ENCODE measurements around the gene KRT15. TPM values are rescaled to one million over a fixed set of nuclear protein-coding genes. Genes with fewer than 3 reads are reported as not detected.

The KRT15 gene
- total and polyA plus RNA-seq, 2 of the 8 experiments (the other 6 are each of a cell fraction or from before 2014, with no cell fraction given): 0.11 to 0.13 TPM

- Histone ChIP-seq H3K4me1 (replicated peaks in 1 of 4; ENCODE audit: control insufficient read depth in 3 of 4, insufficient read depth in 4 of 4, low read length in 3 of 4) (peaks cover 0 to 17% (median 5%) of the 10 kb centered on the region in 4 experiments; a peak in 4 of 7 replicates), H2AK5ac (ENCODE audit: low read depth, low read length) (no peak overlapping the region), H3K4me2 (ENCODE audit: insufficient read depth in 1 of 2, low read depth in 2 of 2, low read length in 2 of 2) (no peak overlapping the region), H2BK12ac (ENCODE audit: low read depth, low read length) (no peak overlapping the region), H4K5ac (ENCODE audit: insufficient read length, low read depth, low read length) (no peak overlapping the region), H4K20me1 (replicated peaks in 1 of 2; ENCODE audit: control insufficient read depth in 1 of 2, insufficient read depth in 2 of 2, low read length in 2 of 2) (no peaks in the 10 kb centered on the region), H4K91ac (replicated peaks; ENCODE audit: insufficient read length, low read length) (no peak overlapping the region), H3K4ac (replicated peaks; ENCODE audit: insufficient read length, low read depth, low read length) (no peak overlapping the region), H2BK20ac (ENCODE audit: low read length) (no peak overlapping the region), H3K4me3 (ENCODE audit: extremely low read depth in 1 of 4, insufficient read depth in 2 of 4, low read depth in 3 of 4, low read length in 4 of 4) (no peak overlapping the region), H3K27ac (ENCODE audit: low read depth, low read length) (no peak overlapping the region), H3K79me2 (ENCODE audit: control insufficient read depth in 1 of 2, insufficient read depth in 2 of 2, low read length in 2 of 2) (no peaks in the 10 kb centered on the region), H3K18ac (ENCODE audit: extremely low read depth, low read length) (no peak overlapping the region), H2AFZ (ENCODE audit: low read length) (no peak overlapping the region), H3K23ac (ENCODE audit: insufficient read length) (no peak overlapping the region), H4K8ac (ENCODE audit: extremely low read depth, insufficient read depth, low read length) (no peak overlapping the region), H3K56ac (replicated peaks; ENCODE audit: insufficient read length, low read depth, low read length) (no peak overlapping the region), H3K36me3 (ENCODE audit: control insufficient read depth in 2 of 4, insufficient read depth in 4 of 4, low read length in 3 of 4) (no peaks in the 10 kb centered on the region), H3K9me3 (ENCODE audit: insufficient read depth in 2 of 2, low read depth in 1 of 2, low read length in 1 of 2) (no peaks in the 10 kb centered on the region; a peak in 1 of 4 replicates), H3K23me2 (ENCODE audit: low read depth, low read length) (no peaks in the 10 kb centered on the region; the same call in 1 of the 2 replicates), H3K9ac (replicated peaks in 1 of 4; ENCODE audit: extremely low read depth in 1 of 4, low read depth in 3 of 4, low read length in 3 of 4) (no peak overlapping the region), H2BK5ac (ENCODE audit: low read depth, low read length) (no peak overlapping the region), H2BK15ac (ENCODE audit: low read length) (no peak overlapping the region), H3K27me3 (replicated peaks in 1 of 4; ENCODE audit: control insufficient read depth in 3 of 4, extremely low read depth in 1 of 4, insufficient read depth in 3 of 4, low read length in 3 of 4) (no peaks in the 10 kb centered on the region; a peak in 2 of 7 replicates), H3K14ac (ENCODE audit: insufficient read length) (no peak overlapping the region), H3K79me1 (ENCODE audit: low read depth, low read length) (no peaks in the 10 kb centered on the region), H2BK120ac (replicated peaks; ENCODE audit: low read depth, low read length) (no peak overlapping the region)
- TF ChIP-seq E2F6 (IDR thresholded peaks at IDR 0.05) (peak; percentile 71; the same call in 1 of the 2 replicates), TEAD4 (IDR thresholded peaks at IDR 0.05; ENCODE audit: low read depth, low read length) (no peak), RAD21 (IDR thresholded peaks at IDR 0.05 in 1 of 2, conservative IDR thresholded peaks at IDR 0.05 in 1 of 2; ENCODE audit: low read depth in 2 of 2, low read length in 2 of 2) (no peak), MAX (IDR thresholded peaks at IDR 0.05) (0 out of 2 replicates have a peak, but pooled peaks have one; percentile 18)
- WGBS, 2 experiments (ENCODE audit: extremely low coverage in 1 of 2, insufficient coverage in 1 of 2, insufficient read length in 1 of 2, insufficient replicate concordance in 2 of 2, low coverage in 1 of 2, low lambda C conversion rate in 2 of 2, missing lambda C conversion rate in 1 of 2): 80% methylated on average over 5 of the region's 5 CpGs; no CpG with 5 or more reads in 1 of the 2 experiments
- DNase-seq (ENCODE audit: low read depth in 1 of 2, low spot score in 2 of 2) (no peak), FAIRE-seq (no peak)
- CTCF ChIA-PET (ENCODE audit: partially characterized antibody): interaction anchor here (0.7 to 21.2 kb wide), 12 partner anchors 10 to 229 kb away, joined by 3 to 492 read pairs (median 26); partner anchors contain the start of genes KRT13, KRT17, KRT35 and KRT36
- POLR2A ChIA-PET (ENCODE audit: partially characterized antibody): interaction anchor here (0.7 to 1.0 kb wide), 2 partner anchors 23 to 94 kb away, joined by 3 to 5 read pairs; partner anchors contain the start of gene KRT19
These were observed 32.7 kb upstream of the KRT15 start for GRCh38 chr17:41551365-41551764.
